Testis (tissue), 3 donors: ENCODE measurements around the gene ERMARD. TPM values are rescaled to one million over a fixed set of nuclear protein-coding genes. Genes with fewer than 3 reads are reported as not detected.

Experiments used
- DNase-seq: peaks from one replicate; pipeline ENCODE4 v3.0.0-alpha.2; 2019
- H3K27ac ChIP-seq, 2 donors: fragments of 200-600 bp; sonication (generic); one replicate each; pipeline ENCODE4 v1.5.1; 2019
- H3K27me3 ChIP-seq: fragments of 200-600 bp; sonication (generic); one replicate; pipeline ENCODE4 v1.5.1; 2019
- H3K36me3 ChIP-seq: fragments of 200-600 bp; sonication (generic); one replicate; pipeline ENCODE4 v1.5.1; 2017; ENCODE audit warnings: low read depth; ENCODE audit errors: missing control alignments
- H3K4me1 ChIP-seq: fragments of 200-600 bp; sonication (generic); one replicate; pipeline ENCODE4 v1.5.1; 2019
- H3K4me3 ChIP-seq, 2 donors: fragments of 200-600 bp; sonication (generic); one replicate each; pipeline ENCODE4 v1.5.1; 2017 to 2019
- H3K9me3 ChIP-seq: fragments of 200-600 bp; sonication (generic); one replicate; pipeline ENCODE4 v1.5.1; 2017
- CTCF ChIP-seq, 3 experiments: fragments of 450-650 bp in 2 of 3; fragments of 200-600 bp in 1 of 3; sonication (generic) in 1 of 3; IDR thresholded peaks; one replicate each; pipeline ENCODE4 v1.5.1; 2016 to 2019; ENCODE audit warnings: antibody characterized with exemption in 3 of 3, mild to moderate bottlenecking in 2 of 3, moderate library complexity in 1 of 3
- POLR2A ChIP-seq: fragments of 450-650 bp; IDR thresholded peaks from one replicate; pipeline ENCODE4 v1.6.1; 2017; ENCODE audit warnings: antibody characterized with exemption, mild to moderate bottlenecking, moderate library complexity
- WGBS, 2 donors: methylation state at CpG; one replicate each; pipeline ENCODE4 v1.1.5; 2018; 5-methylcytosine and 5-hydroxymethylcytosine counted together
- intact Hi-C: fragments of 100-400 bp; cut with DNase I; formaldehyde crosslinking; loops from one replicate; pipeline ENCODE4 v1.15.1; 2023; ENCODE audit warnings: low total_unique reads
- polyA plus RNA-seq: library from polyadenylated mRNA; stranded (reverse); fragments of 350-450 nt; fragmentation: Illumina TruSeq; extraction: RNeasy Lipid Tissue Mini Kit (QIAGEN cat#74804); gene quantifications from one replicate; pipeline ENCODE4 v1.2.3, GENCODE V29; 2014; ENCODE audit warnings: low read depth, low replicate concordance; ENCODE audit not compliant: insufficient read depth
- total RNA-seq, 2 donors: library from RNA; depleted of rRNA; stranded (reverse); fragments of >200 nt; gene quantifications; one replicate each; pipeline ENCODE4 v1.2.3, GENCODE V29; 2016

ERMARD gene
- total and polyA plus RNA-seq, 3 donors from 2014 or later, result 48.3 to 77.6 (median 56.6) TPM

GRCh38 chr6:169787797-169788196, 36.4 kb downstream of the ERMARD start:
- DNase-seq, result no peak

GRCh38 chr6:169788809-169789145, 37.4 kb downstream of the ERMARD start:
- no peak overlapping the region for H3K27ac ChIP-seq
- TF ChIP-seq POLR2A (no peak), CTCF (IDR thresholded peaks at IDR 0.05) (no peak)
- no peaks in the 10 kb centered on the region for H3K9me3 ChIP-seq
- H3K4me3 ChIP-seq, result no peak overlapping the region
- H3K27me3 ChIP-seq, result no peaks in the 10 kb centered on the region
- H3K36me3 ChIP-seq, result no peaks in the 10 kb centered on the region
- intact Hi-C loops, result no loop called here
- whole genome bisulfite sequencing, 2 donors, result 64 to 65% methylated on average over 4 of the region's 4 CpGs
- H3K4me1 ChIP-seq, result peaks cover 6% of the 10 kb centered on the region
- DNase-seq, result no peak

More at GRCh38 chr6:169787797-169788196, 36.4 kb downstream of the ERMARD start:
- Histone ChIP-seq H3K4me3 (no peak overlapping the region), H3K4me1 (peaks cover 6% of the 10 kb centered on the region), H3K27me3 (no peaks in the 10 kb centered on the region), H3K36me3 (no peaks in the 10 kb centered on the region), H3K9me3 (no peaks in the 10 kb centered on the region), H3K27ac (no peak overlapping the region)
- intact Hi-C loops, result no loop called here
- 89% methylated on average over 7 of the region's 7 CpGs for WGBS, 2 donors
- no peak for TF ChIP-seq CTCF (IDR thresholded peaks at IDR 0.05)
- no peak for TF ChIP-seq POLR2A

GRCh38 chr6:169789146-169789943, 37.9 kb downstream of the ERMARD start:
- Histone ChIP-seq H3K4me1 (peaks cover 6% of the 10 kb centered on the region), H3K36me3 (no peaks in the 10 kb centered on the region), H3K27me3 (no peaks in the 10 kb centered on the region), H3K9me3 (no peaks in the 10 kb centered on the region), H3K27ac (no peak overlapping the region), H3K4me3 (peak overlapping the region; percentile 31 to 53)
- no peak for DNase-seq
- intact Hi-C loops, result no loop called here
- 37 to 55% methylated on average over 21 to 24 of the region's 24 CpGs for WGBS, 2 donors
- TF ChIP-seq POLR2A (no peak), CTCF (IDR thresholded peaks at IDR 0.05) (no peak)

GRCh38 chr6:169789944-169790927, 38.8 kb downstream of the ERMARD start:
- intact Hi-C loops, result no loop called here
- Histone ChIP-seq H3K4me3 (peak overlapping the region; percentile 31 to 53), H3K36me3 (no peaks in the 10 kb centered on the region), H3K27ac (peak overlapping the region; percentile 46 to 80), H3K9me3 (no peaks in the 10 kb centered on the region), H3K4me1 (peaks cover 6% of the 10 kb centered on the region), H3K27me3 (no peaks in the 10 kb centered on the region)
- peak; percentile 83 for DNase-seq
- WGBS, 2 donors, result 0% methylated on average over 51 to 61 of the region's 61 CpGs
- TF ChIP-seq CTCF (IDR thresholded peaks at IDR 0.05) (peak; percentile 68 to 94 (median 93)), POLR2A (no peak)
